OCI-LY1 (cell line): Measurements from ENCODE around the gene CCL14.

Experiments used
- H2AFZ ChIP-seq: fragments of 200-600 bp; sonication (generic), shearing (Covaris generic); 2 replicates; pipeline ENCODE4 v1.6.0; 2014; ENCODE audit warnings: antibody characterized with exemption, mild to moderate bottlenecking, low read length
- H3F3A ChIP-seq: fragments of 200-600 bp; sonication (generic), shearing (Covaris generic); 2 replicates; pipeline ENCODE4 v1.6.0; 2014; ENCODE audit warnings: mild to moderate bottlenecking, antibody characterized with exemption, low read length, moderate library complexity; ENCODE audit not compliant: insufficient read depth
- H3K27ac ChIP-seq: fragments of 200-600 bp; sonication (generic); 2 replicates; pipeline ENCODE4 v1.5.1; 2014; ENCODE audit warnings: low read length, mixed run types, mild to moderate bottlenecking, low read depth; ENCODE audit not compliant: poor library complexity, severe bottlenecking
- H3K27me3 ChIP-seq: fragments of 200-600 bp; sonication (generic); 2 replicates; pipeline ENCODE4 v1.6.0; 2014; ENCODE audit warnings: antibody characterized with exemption, mild to moderate bottlenecking, low read length, moderate library complexity; ENCODE audit not compliant: insufficient read depth
- H3K36me3 ChIP-seq: fragments of 200-600 bp; sonication (generic); 2 replicates; pipeline ENCODE4 v1.6.1; 2014; ENCODE audit warnings: mild to moderate bottlenecking, antibody characterized with exemption, low read length, moderate library complexity, mixed read lengths; ENCODE audit not compliant: insufficient read depth
- H3K4me1 ChIP-seq: fragments of 200-600 bp; sonication (generic); 2 replicates; pipeline ENCODE4 v1.5.1; 2014; ENCODE audit warnings: mild to moderate bottlenecking, low read length, moderate library complexity; ENCODE audit not compliant: insufficient read depth, severe bottlenecking
- H3K4me2 ChIP-seq: fragments of 200-600 bp; sonication (generic), shearing (Covaris generic); 2 replicates; pipeline ENCODE4 v1.6.1; 2014; ENCODE audit warnings: low read length
- H3K4me3 ChIP-seq: fragments of 200-600 bp; sonication (generic); 2 replicates; pipeline ENCODE4 v1.5.1; 2014; ENCODE audit warnings: low read length, low read depth, mild to moderate bottlenecking, mixed read lengths; ENCODE audit not compliant: poor library complexity, severe bottlenecking
- H3K79me2 ChIP-seq: fragments of 200-600 bp; shearing (Covaris generic); 2 replicates; pipeline ENCODE4 v1.6.1; 2016; ENCODE audit warnings: mixed run types, low read length, mixed read lengths; ENCODE audit not compliant: insufficient read depth
- H3K9ac ChIP-seq: fragments of 200-600 bp; sonication (generic), shearing (Covaris generic); 2 replicates; pipeline ENCODE4 v1.6.1; 2014; ENCODE audit warnings: mild to moderate bottlenecking, low read length, mixed read lengths
- H3K9me2 ChIP-seq: fragments of 200-600 bp; sonication (generic), shearing (Covaris generic); 2 replicates; pipeline ENCODE4 v1.6.1; 2014; ENCODE audit warnings: low read depth, mild to moderate bottlenecking, low read length, mixed read lengths
- H3K9me3 ChIP-seq: fragments of 200-600 bp; shearing (Covaris generic); 2 replicates; pipeline ENCODE4 v1.6.1; 2014; ENCODE audit warnings: low read length, mixed read lengths
- H4K20me1 ChIP-seq: fragments of 200-600 bp; sonication (generic), shearing (Covaris generic); 2 replicates; pipeline ENCODE4 v1.6.0; 2016; ENCODE audit warnings: mild to moderate bottlenecking, low read length; ENCODE audit not compliant: insufficient read depth
- CTCF ChIP-seq: fragments of 200-600 bp; sonication (generic), shearing (Covaris generic); IDR thresholded peaks from 2 replicates; pipeline ENCODE4 v1.5.1; 2017; ENCODE audit warnings: mild to moderate bottlenecking, antibody characterized with exemption, low read length, moderate library complexity, mixed read lengths
- EZH2 ChIP-seq: fragments of 200-600 bp; sonication (generic), shearing (Covaris generic); IDR thresholded peaks from 2 replicates; pipeline ENCODE4 v1.8.0; 2017; ENCODE audit warnings: borderline replicate concordance, mixed run types, mild to moderate bottlenecking, antibody characterized with exemption, low read length, moderate library complexity, mixed read lengths

Gene CCL14

DNA sequence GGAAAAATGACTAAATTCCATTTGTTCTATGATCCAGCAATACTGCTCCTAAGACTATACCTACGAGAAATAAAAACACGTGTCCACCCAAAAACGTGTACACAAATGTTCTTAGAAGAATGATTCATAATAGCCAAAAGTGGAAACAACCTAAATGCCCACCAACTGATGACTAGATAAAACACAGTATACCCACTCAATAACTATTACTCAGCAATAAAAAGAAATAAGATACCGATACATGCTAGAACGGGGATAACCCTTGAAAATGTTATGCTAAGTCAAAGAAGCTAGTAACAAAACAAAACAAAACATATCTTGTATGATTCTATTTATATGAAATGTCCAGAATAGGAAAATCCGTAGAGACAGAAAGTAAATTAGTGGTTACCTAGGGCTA, 22.9 kb downstream of the CCL14 start:
- H3K9me2 ChIP-seq = no peaks in the 10 kb centered on the region
- H3K9ac ChIP-seq = no peak overlapping the region
- no peak overlapping the region for H3K27ac ChIP-seq
- H3K4me1 ChIP-seq = no peaks in the 10 kb centered on the region
- TF ChIP-seq CTCF = no peak
- TF ChIP-seq EZH2 = no peak
- no peaks in the 10 kb centered on the region for H3K9me3 ChIP-seq
- H3K79me2 ChIP-seq = no peaks in the 10 kb centered on the region
- no peak overlapping the region for H2AFZ ChIP-seq
- H3K4me2 ChIP-seq = no peak overlapping the region
- no peak overlapping the region for H3K4me3 ChIP-seq
- H3K36me3 ChIP-seq = no peaks in the 10 kb centered on the region
- no peaks in the 10 kb centered on the region; the same call in 1 of the 2 replicates for H3K27me3 ChIP-seq
- H4K20me1 ChIP-seq = no peaks in the 10 kb centered on the region
- no peaks in the 10 kb centered on the region for H3F3A ChIP-seq

DNA sequence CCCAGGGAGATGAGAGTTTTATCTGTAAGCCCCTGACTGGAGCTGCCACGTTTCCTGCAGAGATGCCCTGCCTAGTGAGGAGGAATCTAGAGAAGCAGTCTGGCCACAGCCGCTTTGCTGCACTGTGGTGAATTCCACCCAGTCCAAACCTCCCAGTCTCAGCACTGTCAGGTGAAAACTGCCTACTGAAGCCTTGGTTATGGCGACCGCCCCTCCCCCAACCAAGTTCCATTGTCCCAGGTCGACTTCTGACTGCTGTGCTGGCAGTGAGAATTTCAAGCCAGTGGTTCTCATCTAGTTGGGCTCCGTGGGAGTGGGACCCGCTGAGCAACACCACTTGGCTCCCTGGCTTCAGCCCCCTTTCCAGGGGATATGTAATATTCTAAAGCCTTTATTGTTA, 32.8 kb downstream of the CCL14 start:
- Histone ChIP-seq H2AFZ (no peak overlapping the region), H3K27me3 (no peaks in the 10 kb centered on the region), H3K9me3 (no peaks in the 10 kb centered on the region), H3F3A (no peaks in the 10 kb centered on the region), H3K36me3 (no peaks in the 10 kb centered on the region), H4K20me1 (no peaks in the 10 kb centered on the region), H3K79me2 (no peaks in the 10 kb centered on the region), H3K9ac (no peak overlapping the region), H3K4me1 (no peaks in the 10 kb centered on the region), H3K4me2 (no peak overlapping the region), H3K4me3 (no peak overlapping the region), H3K27ac (no peak overlapping the region), H3K9me2 (no peaks in the 10 kb centered on the region)
- TF ChIP-seq CTCF (no peak), EZH2 (no peak)

- Histone ChIP-seq H3K79me2 (no peaks in the 10 kb centered on the region), H3K27ac (no peak overlapping the region), H2AFZ (no peak overlapping the region), H3K27me3 (no peaks in the 10 kb centered on the region), H3K36me3 (no peaks in the 10 kb centered on the region), H3K9ac (no peak overlapping the region), H3K4me3 (no peak overlapping the region), H4K20me1 (no peaks in the 10 kb centered on the region), H3K4me1 (no peaks in the 10 kb centered on the region), H3K9me2 (no peaks in the 10 kb centered on the region), H3K9me3 (no peaks in the 10 kb centered on the region), H3F3A (no peaks in the 10 kb centered on the region), H3K4me2 (no peak overlapping the region)
- no peak for TF ChIP-seq CTCF
- no peak for TF ChIP-seq EZH2
These were observed 37.1 kb downstream of the CCL14 start for GRCh38 chr17:35949401-35949800.
